ENCODE measurements around the gene PHLDB3. TPM values are rescaled to one million over a fixed set of nuclear protein-coding genes. Genes with fewer than 3 reads are reported as not detected.

PHLDB3 gene
- total and polyA plus RNA-seq, 2 of the 13 experiments (the other 11 are each of a cell fraction or from before 2014, with no cell fraction given), result 11.3 to 14.5 TPM

DNA sequence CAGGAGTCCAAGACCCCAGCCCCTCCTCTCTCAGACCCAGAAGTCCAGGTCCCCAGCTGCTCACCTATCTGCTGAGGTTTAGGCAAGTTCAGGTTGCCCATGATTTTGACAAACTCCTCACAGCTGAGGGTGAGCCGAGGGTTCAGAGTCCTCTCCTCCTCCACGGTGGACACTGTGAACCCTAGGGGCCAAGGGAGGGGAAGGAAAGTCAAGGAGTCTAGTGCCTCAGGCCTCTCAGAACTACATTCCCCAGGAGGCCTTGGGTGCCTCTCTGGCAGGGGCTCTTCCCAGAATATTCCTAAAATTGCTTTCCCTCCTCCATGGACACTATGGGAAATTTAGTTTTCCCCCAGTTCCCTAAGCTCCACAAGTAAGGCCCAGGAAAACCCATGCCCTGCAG, 3.3 kb upstream of the PHLDB3 start:
- BruUV-seq (replicated peaks), result no TSS peak
- no peak overlapping the region for H3K9ac ChIP-seq (ENCODE audit: insufficient read depth, low read depth, low read length)
- H2AFZ ChIP-seq (ENCODE audit: low read length), result no peak overlapping the region
- peaks cover 24% of the 10 kb centered on the region for H3K4me1 ChIP-seq (ENCODE audit: insufficient read depth, low read length)
- TF ChIP-seq NFRKB (IDR thresholded peaks at IDR 0.05) (no peak), ZMAT3 (CRISPR knock-in tag; conservative IDR thresholded peaks at IDR 0.05) (no peak), SMC3 (IDR thresholded peaks at IDR 0.05; ENCODE audit: low read length) (no peak), THAP11 (CRISPR knock-in tag; IDR thresholded peaks at IDR 0.05) (peak; percentile 59; the same call in 1 of the 2 replicates), ZSCAN25 (CRISPR knock-in tag; IDR thresholded peaks at IDR 0.05) (no peak), RXRB (CRISPR knock-in tag; IDR thresholded peaks at IDR 0.05; ENCODE audit: borderline replicate concordance) (no peak), PHF20 (CRISPR knock-in tag; IDR thresholded peaks at IDR 0.05) (no peak)
- TF ChIP-seq, protein P1, sequence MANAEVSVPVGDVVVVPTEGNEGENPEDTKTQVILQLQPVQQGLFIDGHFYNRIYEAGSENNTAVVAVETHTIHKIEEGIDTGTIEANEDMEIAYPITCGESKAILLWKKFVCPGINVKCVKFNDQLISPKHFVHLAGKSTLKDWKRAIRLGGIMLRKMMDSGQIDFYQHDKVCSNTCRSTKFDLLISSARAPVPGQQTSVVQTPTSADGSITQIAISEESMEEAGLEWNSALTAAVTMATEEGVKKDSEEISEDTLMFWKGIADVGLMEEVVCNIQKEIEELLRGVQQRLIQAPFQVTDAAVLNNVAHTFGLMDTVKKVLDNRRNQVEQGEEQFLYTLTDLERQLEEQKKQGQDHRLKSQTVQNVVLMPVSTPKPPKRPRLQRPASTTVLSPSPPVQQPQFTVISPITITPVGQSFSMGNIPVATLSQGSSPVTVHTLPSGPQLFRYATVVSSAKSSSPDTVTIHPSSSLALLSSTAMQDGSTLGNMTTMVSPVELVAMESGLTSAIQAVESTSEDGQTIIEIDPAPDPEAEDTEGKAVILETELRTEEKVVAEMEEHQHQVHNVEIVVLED (CRISPR knock-in tag; IDR thresholded peaks at IDR 0.05; ENCODE audit: borderline replicate concordance), result no peak
- intact Hi-C loops (cut with micrococcal nuclease; ENCODE audit: unreplicated experiment), result no loop called here
- H3K36me3 ChIP-seq (replicated peaks in 1 of 2; ENCODE audit: control insufficient read depth in 1 of 2, insufficient read depth in 2 of 2, low read length in 2 of 2), result peaks cover 0 to 8% of the 10 kb centered on the region in 2 experiments; a peak in 4 of 5 replicates
- POLR2A ChIA-PET, result interaction anchor here (0.6 to 1.0 kb wide), 2 partner anchors 9 to 51 kb away, joined by 4 read pairs; no protein-coding TSS in a partner anchor
- ATAC-seq (no peak), DNase-seq (ENCODE audit: low spot score) (no peak), FAIRE-seq (no peak)
- no peaks in the 10 kb centered on the region for H4K20me1 ChIP-seq (ENCODE audit: insufficient read depth, low read length)
- H3K9me3 ChIP-seq (ENCODE audit: low read length), result no peaks in the 10 kb centered on the region
- peaks cover 7% of the 10 kb centered on the region for H3K79me2 ChIP-seq (ENCODE audit: insufficient read depth, low read length)
- no peaks in the 10 kb centered on the region; a peak in 1 of 5 replicates for H3K27me3 ChIP-seq (ENCODE audit: control insufficient read depth in 1 of 2, insufficient read depth in 2 of 2, low read length in 2 of 2)
- 47% methylated on average over 2 of the region's 2 CpGs for WGBS (ENCODE audit: low lambda C conversion rate)
- H3K4me2 ChIP-seq (ENCODE audit: low read depth, low read length), result no peak overlapping the region
- H3K27ac ChIP-seq (ENCODE audit: extremely low read length, insufficient read depth, low read length), result peak overlapping the region; percentile 26
- no peak overlapping the region for H3K4me3 ChIP-seq (replicated peaks in 1 of 3; ENCODE audit: insufficient read depth in 1 of 3, low read depth in 2 of 3, low read length in 3 of 3)
- CTCF ChIA-PET (ENCODE audit: low intra/inter-chr PET ratio, low total read pairs), result no interaction called here
- in situ Hi-C loops (cut with HindIII; ENCODE audit: extremely low pct_ligation_motif_present, low pct_unique_long_range_greater_than_20kb), result no loop called here

DNA sequence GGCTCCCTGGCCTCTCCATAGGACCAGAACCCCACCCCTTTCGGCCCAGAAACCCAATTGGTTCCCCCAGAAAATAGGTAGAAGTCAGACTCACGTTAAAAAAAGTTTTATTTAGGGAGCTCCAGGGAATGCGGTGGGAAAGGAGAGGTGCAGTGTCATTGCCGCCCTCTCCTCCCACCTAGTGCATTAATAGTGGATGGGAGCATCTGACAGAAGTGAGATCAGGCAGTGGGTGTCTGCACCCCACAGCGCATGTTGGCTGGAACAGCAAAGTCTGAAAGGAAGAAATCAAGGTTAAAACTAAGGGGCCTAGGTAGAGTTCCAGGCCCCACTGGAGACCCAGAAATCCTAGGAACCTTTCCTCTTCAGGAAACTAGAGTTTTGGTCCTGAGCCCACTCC, 2.1 kb upstream of the PHLDB3 start:
- POLR2A ChIA-PET, result no interaction called here
- H3K36me3 ChIP-seq (replicated peaks in 1 of 2; ENCODE audit: control insufficient read depth in 1 of 2, insufficient read depth in 2 of 2, low read length in 2 of 2), result peaks cover 0 to 8% of the 10 kb centered on the region in 2 experiments; a peak in 4 of 5 replicates
- TF ChIP-seq MXI1 (IDR thresholded peaks at IDR 0.05; ENCODE audit: borderline replicate concordance, low read depth, low read length), result no peak
- TF ChIP-seq SRSF4 (IDR thresholded peaks at IDR 0.05; ENCODE audit: low read depth, low read length, poor library complexity, severe bottlenecking), result no peak
- TF ChIP-seq CENPX (CRISPR knock-in tag; IDR thresholded peaks at IDR 0.05), result no peak
- TF ChIP-seq, protein P2, sequence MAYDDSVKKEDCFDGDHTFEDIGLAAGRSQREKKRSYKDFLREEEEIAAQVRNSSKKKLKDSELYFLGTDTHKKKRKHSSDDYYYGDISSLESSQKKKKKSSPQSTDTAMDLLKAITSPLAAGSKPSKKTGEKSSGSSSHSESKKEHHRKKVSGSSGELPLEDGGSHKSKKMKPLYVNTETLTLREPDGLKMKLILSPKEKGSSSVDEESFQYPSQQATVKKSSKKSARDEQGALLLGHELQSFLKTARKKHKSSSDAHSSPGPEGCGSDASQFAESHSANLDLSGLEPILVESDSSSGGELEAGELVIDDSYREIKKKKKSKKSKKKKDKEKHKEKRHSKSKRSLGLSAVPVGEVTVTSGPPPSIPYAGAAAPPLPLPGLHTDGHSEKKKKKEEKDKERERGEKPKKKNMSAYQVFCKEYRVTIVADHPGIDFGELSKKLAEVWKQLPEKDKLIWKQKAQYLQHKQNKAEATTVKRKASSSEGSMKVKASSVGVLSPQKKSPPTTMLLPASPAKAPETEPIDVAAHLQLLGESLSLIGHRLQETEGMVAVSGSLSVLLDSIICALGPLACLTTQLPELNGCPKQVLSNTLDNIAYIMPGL (CRISPR knock-in tag; IDR thresholded peaks at IDR 0.05; ENCODE audit: borderline replicate concordance in 1 of 2, low read depth in 1 of 2), result no peak

More for the DNA sequence above, 2.1 kb upstream of the PHLDB3 start:
- Histone ChIP-seq H3K9ac (ENCODE audit: insufficient read depth, low read depth, low read length) (no peak overlapping the region), H2AFZ (ENCODE audit: low read length) (no peak overlapping the region), H4K20me1 (ENCODE audit: insufficient read depth, low read length) (no peaks in the 10 kb centered on the region), H3K79me2 (ENCODE audit: insufficient read depth, low read length) (peaks cover 11% of the 10 kb centered on the region), H3K9me3 (ENCODE audit: low read length) (no peaks in the 10 kb centered on the region), H3K4me3 (replicated peaks in 1 of 3; ENCODE audit: insufficient read depth in 1 of 3, low read depth in 2 of 3, low read length in 3 of 3) (no peak overlapping the region), H3K27ac (ENCODE audit: extremely low read length, insufficient read depth, low read length) (no peak overlapping the region), H3K4me1 (ENCODE audit: insufficient read depth, low read length) (peaks cover 34% of the 10 kb centered on the region), H3K4me2 (ENCODE audit: low read depth, low read length) (no peak overlapping the region), H3K27me3 (ENCODE audit: control insufficient read depth in 1 of 2, insufficient read depth in 2 of 2, low read length in 2 of 2) (no peaks in the 10 kb centered on the region; a peak in 1 of 5 replicates)
- no peak for ATAC-seq
- no peak for FAIRE-seq
- BruUV-seq (replicated peaks), result no TSS peak
- in situ Hi-C loops (cut with HindIII; ENCODE audit: extremely low pct_ligation_motif_present, low pct_unique_long_range_greater_than_20kb), result no loop called here
- DNase-seq (ENCODE audit: low spot score), result no peak
- CTCF ChIA-PET (ENCODE audit: low intra/inter-chr PET ratio, low total read pairs), result no interaction called here
- intact Hi-C loops (cut with micrococcal nuclease; ENCODE audit: unreplicated experiment), result no loop called here
- 94% methylated on average over 5 of the region's 5 CpGs for WGBS (ENCODE audit: low lambda C conversion rate)
